Osteoblast (primary cell): Measurements from ENCODE around the gene MSI1. TPM values are rescaled to one million over a fixed set of nuclear protein-coding genes. Genes with fewer than 3 reads are reported as not detected.

Source experiments
- DNase-seq: peaks from one replicate; pipeline ENCODE4 v3.0.0; 2011; ENCODE audit warnings: low spot score, mixed read lengths; ENCODE audit not compliant: insufficient read length; ENCODE audit errors: missing footprints
- H2AFZ ChIP-seq: 2 replicates; pipeline ENCODE4 v1.6.0; 2011; ENCODE audit warnings: mild to moderate bottlenecking, low read length
- H3K27ac ChIP-seq: 2 replicates; pipeline ENCODE4 v1.5.1; 2011; ENCODE audit warnings: mild to moderate bottlenecking, low read depth, low read length, moderate library complexity
- H3K27me3 ChIP-seq: 2 replicates; pipeline ENCODE4 v1.6.0; 2012; ENCODE audit warnings: mild to moderate bottlenecking, control low read depth, inconsistent platforms, low read length, moderate library complexity; ENCODE audit not compliant: insufficient read depth
- H3K36me3 ChIP-seq: 2 replicates; pipeline ENCODE4 v1.5.1; 2011; ENCODE audit warnings: mild to moderate bottlenecking, low read length, control low read depth, moderate library complexity; ENCODE audit not compliant: insufficient read depth
- H3K4me1 ChIP-seq: 2 replicates; pipeline ENCODE4 v1.5.1; 2011; ENCODE audit warnings: mild to moderate bottlenecking, low read length, control low read depth, moderate library complexity; ENCODE audit not compliant: insufficient read depth
- H3K4me2 ChIP-seq: 2 replicates; pipeline ENCODE4 v1.6.0; 2011; ENCODE audit warnings: mild to moderate bottlenecking, low read length; ENCODE audit not compliant: insufficient read depth
- H3K4me3 ChIP-seq: fragments of 200-600 bp; sonication (generic); 3 replicates; pipeline ENCODE4 v1.5.1; 2012; ENCODE audit warnings: mild to moderate bottlenecking, low read length, inconsistent platforms; ENCODE audit not compliant: insufficient read depth
- H3K79me2 ChIP-seq: 2 replicates; pipeline ENCODE4 v1.6.0; 2012; ENCODE audit warnings: mild to moderate bottlenecking, low read length, control low read depth, inconsistent platforms; ENCODE audit not compliant: insufficient read depth
- H3K9me3 ChIP-seq: 2 replicates; pipeline ENCODE4 v1.5.1; 2011; ENCODE audit warnings: low read depth, low read length, control low read depth
- H4K20me1 ChIP-seq: 2 replicates; pipeline ENCODE4 v1.6.0; 2012; ENCODE audit warnings: mild to moderate bottlenecking, low read length, control low read depth; ENCODE audit not compliant: insufficient read depth
- total RNA-seq: library from RNA; depleted of rRNA; stranded (reverse); fragments of >200 nt; gene quantifications from 2 replicates; pipeline ENCODE4 v1.2.3, GENCODE V29; 2012
- TF ChIP-seq, protein P1 (sequence below): IDR thresholded peaks from 2 replicates; pipeline ENCODE4 v1.5.1; 2011; ENCODE audit warnings: mild to moderate bottlenecking, low read depth, low read length, moderate library complexity; ENCODE audit errors: extremely low read depth

Gene MSI1
- total RNA-seq, 1 donor: under 0.01 TPM

DNA sequence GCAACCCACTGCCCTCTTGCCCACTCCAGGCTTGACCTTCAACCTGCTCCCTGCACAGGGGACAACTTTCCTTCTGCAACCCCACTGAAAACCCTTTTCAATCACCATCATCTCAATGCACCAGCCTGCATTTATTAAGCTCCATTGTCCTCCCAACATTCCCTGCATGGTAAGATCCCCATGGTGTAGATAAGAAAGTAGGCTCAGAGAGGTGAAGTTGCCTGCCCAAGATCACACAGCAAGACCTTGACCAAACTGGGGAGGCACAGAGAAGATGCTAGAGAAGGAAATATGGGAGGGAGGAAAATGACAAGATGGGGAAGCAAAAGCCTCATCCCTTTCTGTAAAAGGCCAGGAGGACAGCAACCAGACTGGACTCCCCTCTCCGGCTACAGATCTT, 9.8 kb downstream of the MSI1 start:
- H3K4me2 ChIP-seq: no peak overlapping the region
- H3K4me3 ChIP-seq: no peak overlapping the region
- H3K36me3 ChIP-seq: no peaks in the 10 kb centered on the region
- H3K27ac ChIP-seq: no peak overlapping the region
- H3K79me2 ChIP-seq: no peaks in the 10 kb centered on the region
- no peak overlapping the region for H2AFZ ChIP-seq
- no peaks in the 10 kb centered on the region for H4K20me1 ChIP-seq
- no peak for DNase-seq
- H3K4me1 ChIP-seq: peaks cover 8% of the 10 kb centered on the region
- TF ChIP-seq, protein P1, sequence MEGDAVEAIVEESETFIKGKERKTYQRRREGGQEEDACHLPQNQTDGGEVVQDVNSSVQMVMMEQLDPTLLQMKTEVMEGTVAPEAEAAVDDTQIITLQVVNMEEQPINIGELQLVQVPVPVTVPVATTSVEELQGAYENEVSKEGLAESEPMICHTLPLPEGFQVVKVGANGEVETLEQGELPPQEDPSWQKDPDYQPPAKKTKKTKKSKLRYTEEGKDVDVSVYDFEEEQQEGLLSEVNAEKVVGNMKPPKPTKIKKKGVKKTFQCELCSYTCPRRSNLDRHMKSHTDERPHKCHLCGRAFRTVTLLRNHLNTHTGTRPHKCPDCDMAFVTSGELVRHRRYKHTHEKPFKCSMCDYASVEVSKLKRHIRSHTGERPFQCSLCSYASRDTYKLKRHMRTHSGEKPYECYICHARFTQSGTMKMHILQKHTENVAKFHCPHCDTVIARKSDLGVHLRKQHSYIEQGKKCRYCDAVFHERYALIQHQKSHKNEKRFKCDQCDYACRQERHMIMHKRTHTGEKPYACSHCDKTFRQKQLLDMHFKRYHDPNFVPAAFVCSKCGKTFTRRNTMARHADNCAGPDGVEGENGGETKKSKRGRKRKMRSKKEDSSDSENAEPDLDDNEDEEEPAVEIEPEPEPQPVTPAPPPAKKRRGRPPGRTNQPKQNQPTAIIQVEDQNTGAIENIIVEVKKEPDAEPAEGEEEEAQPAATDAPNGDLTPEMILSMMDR: no peak
- no peaks in the 10 kb centered on the region for H3K27me3 ChIP-seq
- H3K9me3 ChIP-seq: no peaks in the 10 kb centered on the region

DNA sequence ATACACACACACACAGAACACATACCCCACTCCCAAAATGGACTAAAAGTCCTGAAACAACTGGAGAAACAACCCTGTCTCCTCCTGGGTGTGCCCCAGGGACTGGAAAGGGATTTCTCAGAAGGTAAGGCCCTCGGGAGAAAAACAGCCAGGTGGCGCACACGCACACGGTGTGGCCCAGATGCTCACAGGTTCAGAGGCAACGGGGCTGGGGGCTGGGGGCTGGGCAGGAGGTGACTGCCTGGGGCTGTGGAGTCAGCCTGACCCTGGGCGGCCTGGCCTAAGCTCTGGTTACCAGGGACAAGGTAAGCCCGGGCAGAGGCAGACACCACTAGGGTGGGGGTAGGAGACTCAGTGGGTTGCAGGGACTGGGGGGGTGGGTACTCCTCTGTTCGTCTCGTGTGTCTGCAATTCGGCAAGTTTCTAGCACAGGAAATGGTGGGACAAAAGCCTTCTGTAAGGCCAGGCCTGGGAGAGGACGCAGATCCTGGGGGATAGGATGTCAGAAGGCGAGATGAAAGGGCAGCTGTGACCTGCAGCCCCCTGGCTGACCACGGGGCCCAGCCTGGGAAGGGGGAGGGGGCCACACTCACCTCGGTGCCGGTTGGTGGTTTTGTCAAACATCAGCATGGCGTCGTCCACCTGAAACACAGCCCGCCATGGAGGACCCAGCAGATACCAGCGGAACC, 10.4 kb downstream of the MSI1 start:
- Histone ChIP-seq H3K79me2 (no peaks in the 10 kb centered on the region), H3K4me2 (no peak overlapping the region), H3K9me3 (no peaks in the 10 kb centered on the region), H2AFZ (no peak overlapping the region), H3K36me3 (no peaks in the 10 kb centered on the region), H3K27ac (no peak overlapping the region), H3K27me3 (no peaks in the 10 kb centered on the region), H3K4me3 (no peak overlapping the region), H4K20me1 (no peaks in the 10 kb centered on the region), H3K4me1 (peaks cover 8% of the 10 kb centered on the region)
- DNase-seq: no peak
- TF ChIP-seq, protein P1: no peak

DNA sequence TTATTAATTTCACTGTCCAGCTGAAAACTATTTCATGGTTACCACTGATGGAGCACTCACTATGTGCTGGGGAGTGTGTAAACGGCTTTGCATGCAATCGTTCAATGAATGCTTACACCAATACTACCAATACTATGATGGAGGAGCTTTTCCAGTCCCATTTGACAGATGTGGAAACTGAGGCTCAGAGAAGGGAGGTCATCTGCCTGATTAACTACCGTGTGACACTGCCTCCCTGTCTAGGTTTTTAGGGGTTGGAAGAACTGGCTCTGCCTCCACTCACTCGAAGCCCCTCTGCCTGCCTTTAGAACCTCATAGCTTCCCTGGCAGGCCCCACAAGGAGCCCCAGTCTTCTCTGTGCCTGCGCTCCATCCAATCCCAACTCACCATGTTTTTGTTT, 11.9 kb downstream of the MSI1 start:
- Histone ChIP-seq H3K4me3 (no peak overlapping the region), H3K36me3 (no peaks in the 10 kb centered on the region), H3K4me1 (peaks cover 10% of the 10 kb centered on the region), H3K9me3 (no peaks in the 10 kb centered on the region), H3K27ac (no peak overlapping the region), H4K20me1 (no peaks in the 10 kb centered on the region), H3K79me2 (no peaks in the 10 kb centered on the region), H3K27me3 (no peaks in the 10 kb centered on the region), H2AFZ (peak overlapping the region; percentile 33), H3K4me2 (peak overlapping the region; percentile 49)
- TF ChIP-seq, protein P1: no peak
- DNase-seq: no peak

DNA sequence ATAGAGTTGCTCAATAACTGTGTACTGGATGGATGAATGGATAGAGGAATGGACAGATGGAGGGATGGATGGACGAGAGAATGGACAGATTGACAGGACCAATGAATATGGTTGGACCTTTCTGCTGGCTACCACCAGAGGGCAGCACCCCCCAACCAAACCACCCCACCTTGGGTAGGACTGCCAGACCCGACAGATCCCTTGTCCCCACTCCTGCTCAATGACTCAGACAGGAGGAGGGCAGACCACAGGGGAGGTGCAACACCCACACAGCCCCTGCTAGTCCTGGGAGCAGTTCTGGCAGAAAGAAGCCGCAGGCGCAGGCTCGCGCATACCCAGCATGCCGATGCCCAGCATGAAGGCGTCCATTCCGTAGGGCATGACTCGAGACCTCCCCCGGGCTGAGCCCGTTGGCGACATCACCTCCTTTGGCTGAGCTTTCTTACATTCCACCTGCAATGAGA, 12.4 kb downstream of the MSI1 start:
- H3K4me2 ChIP-seq: peak overlapping the region; percentile 49
- peak; percentile 99 for DNase-seq
- H4K20me1 ChIP-seq: no peaks in the 10 kb centered on the region
- TF ChIP-seq, protein P1: peak; percentile 95
- peak overlapping the region; percentile 33 for H2AFZ ChIP-seq
- no peak overlapping the region for H3K27ac ChIP-seq
- H3K79me2 ChIP-seq: no peaks in the 10 kb centered on the region
- no peaks in the 10 kb centered on the region for H3K27me3 ChIP-seq
- H3K36me3 ChIP-seq: no peaks in the 10 kb centered on the region
- H3K4me3 ChIP-seq: peak overlapping the region; percentile 27
- no peaks in the 10 kb centered on the region for H3K9me3 ChIP-seq
- H3K4me1 ChIP-seq: peaks cover 8% of the 10 kb centered on the region
